Right forelimb (tissue), 1 donor: ENCODE measurements around the gene INSRR.

Source experiments
- DNase-seq: peaks from one replicate; pipeline ENCODE4 v3.0.0-alpha.2; 2018

The INSRR gene

DNA sequence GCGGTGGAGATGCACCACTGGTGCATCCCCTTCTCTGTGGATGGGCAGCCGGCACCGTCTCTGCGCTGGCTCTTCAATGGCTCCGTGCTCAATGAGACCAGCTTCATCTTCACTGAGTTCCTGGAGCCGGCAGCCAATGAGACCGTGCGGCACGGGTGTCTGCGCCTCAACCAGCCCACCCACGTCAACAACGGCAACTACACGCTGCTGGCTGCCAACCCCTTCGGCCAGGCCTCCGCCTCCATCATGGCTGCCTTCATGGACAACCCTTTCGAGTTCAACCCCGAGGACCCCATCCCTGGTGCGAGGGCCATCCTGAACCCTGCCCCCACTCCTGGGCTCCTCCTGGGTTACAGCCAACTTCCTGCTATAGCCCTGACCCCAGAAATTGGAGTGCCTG lies 14.7 kb upstream of the INSRR start:
- no peak for DNase-seq

DNA sequence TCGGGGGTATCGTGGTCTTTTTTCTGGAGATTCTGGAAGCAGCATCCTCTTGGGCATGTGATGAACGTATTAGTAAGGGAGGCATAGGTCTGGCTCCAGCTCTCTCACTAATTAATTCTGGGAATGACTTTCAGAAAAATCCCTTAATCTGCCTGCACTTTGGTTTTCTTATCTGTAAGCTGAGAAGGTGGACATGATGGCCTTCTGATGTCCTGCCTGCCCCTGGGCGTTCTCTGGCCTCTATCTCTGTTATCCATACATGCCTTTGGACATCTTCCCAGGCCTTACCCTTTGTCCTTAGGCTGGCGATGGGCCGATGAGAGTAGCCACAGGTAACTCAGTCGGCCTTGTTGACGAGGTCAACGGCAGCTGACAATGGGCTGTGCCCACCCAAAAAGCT lies 10.5 kb upstream of the INSRR start:
- no peak for DNase-seq

DNA sequence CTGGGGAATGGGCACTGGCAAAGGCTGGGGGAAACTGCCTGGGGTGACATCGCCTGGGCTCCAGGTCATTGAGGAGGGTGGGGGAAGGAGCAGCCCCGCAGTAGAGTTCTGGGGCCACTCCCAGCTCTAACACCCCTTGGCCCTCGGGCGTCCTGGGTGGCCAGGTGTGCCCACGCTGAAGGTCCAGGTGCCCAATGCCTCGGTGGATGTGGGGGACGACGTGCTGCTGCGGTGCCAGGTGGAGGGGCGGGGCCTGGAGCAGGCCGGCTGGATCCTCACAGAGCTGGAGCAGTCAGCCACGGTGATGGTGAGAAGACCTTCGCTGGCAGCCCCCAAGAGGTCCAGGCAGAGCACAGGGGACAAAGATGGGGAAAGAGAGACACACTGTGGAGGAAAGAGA lies 9.4 kb upstream of the INSRR start:
- DNase-seq, result no peak

DNA sequence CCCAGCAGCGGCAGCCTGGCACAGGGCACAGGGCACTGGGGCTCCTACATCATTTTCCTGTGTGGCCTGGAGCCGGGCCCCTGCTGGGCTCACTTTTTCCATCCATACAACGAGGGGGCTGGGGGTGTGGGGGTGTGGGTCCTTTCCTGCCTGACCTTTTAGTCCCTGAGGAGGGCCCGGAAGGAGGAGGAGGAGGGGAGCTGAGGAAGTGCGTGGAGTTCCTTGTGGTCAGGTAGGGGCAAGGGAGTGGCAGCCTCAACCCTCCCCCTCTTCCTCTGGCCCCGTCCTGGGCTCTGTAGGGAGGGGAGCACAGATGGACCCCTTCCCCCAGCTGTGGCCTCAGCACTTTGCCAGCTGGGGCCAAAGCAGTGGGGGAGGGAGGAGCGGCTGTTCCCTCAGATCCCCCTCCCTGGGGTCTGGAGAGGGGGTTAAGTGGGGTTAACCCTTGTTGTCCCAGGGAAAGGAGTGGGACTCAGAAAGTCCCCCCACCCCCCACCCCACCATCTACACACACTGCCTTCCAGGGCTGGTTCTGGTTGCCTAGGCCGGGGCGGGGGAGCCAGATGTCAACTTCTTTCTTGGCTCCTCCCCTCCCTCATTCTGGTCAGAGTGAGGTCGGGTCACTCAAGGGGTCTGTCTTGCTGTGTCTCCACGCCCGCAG lies 7.5 kb upstream of the INSRR start:
- DNase-seq, result no peak

- DNase-seq, result no peak
Observed at GRCh38 chr1:156865865-156866248, 6.9 kb upstream of the INSRR start.

GRCh38 chr1:156865258-156865657 lies 6.3 kb upstream of the INSRR start:
- no peak for DNase-seq

GRCh38 chr1:156864796-156865195 lies 5.9 kb upstream of the INSRR start:
- no peak for DNase-seq

- no peak for DNase-seq
Observed at GRCh38 chr1:156863631-156864030, 4.7 kb upstream of the INSRR start.

- no peak for DNase-seq
Observed at GRCh38 chr1:156862997-156863599, 4.2 kb upstream of the INSRR start.

GRCh38 chr1:156862584-156862983 lies 3.7 kb upstream of the INSRR start:
- DNase-seq, result no peak

GRCh38 chr1:156860628-156861423 lies 1.9 kb upstream of the INSRR start, which contains the start of gene NTRK1:
TSS of gene NTRK1 (plus strand) at chr1:156860865. CDS start at chr1:156860935, 70 bp downstream.
- peak; percentile 66 for DNase-seq

DNA sequence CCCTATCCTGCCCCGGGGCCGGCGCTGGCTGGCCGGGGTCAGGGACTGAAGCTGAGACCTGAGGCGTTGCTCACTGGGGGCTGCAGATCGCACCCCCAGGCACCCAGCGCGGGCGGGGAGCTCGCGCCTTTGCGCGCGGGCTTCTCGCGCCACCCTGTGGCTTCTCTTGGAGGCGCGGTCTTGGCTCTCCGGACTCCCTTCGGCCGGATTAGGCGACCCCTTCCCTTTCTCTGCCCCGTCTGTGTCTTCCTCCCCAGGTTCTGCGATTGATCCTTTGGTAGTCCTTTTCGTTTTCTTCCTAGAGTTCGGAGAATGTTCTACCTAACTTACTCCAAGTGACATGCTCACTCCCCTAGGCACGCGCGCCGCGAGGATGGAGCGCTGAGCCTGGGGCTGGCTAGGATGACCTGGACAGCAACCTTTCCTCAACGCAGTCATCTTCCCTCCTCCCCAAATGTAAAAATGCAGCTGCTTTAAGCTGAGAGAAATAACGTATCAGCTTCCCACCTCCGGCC lies 1.3 kb upstream of the INSRR start:
- DNase-seq, result peak; percentile 79

DNA sequence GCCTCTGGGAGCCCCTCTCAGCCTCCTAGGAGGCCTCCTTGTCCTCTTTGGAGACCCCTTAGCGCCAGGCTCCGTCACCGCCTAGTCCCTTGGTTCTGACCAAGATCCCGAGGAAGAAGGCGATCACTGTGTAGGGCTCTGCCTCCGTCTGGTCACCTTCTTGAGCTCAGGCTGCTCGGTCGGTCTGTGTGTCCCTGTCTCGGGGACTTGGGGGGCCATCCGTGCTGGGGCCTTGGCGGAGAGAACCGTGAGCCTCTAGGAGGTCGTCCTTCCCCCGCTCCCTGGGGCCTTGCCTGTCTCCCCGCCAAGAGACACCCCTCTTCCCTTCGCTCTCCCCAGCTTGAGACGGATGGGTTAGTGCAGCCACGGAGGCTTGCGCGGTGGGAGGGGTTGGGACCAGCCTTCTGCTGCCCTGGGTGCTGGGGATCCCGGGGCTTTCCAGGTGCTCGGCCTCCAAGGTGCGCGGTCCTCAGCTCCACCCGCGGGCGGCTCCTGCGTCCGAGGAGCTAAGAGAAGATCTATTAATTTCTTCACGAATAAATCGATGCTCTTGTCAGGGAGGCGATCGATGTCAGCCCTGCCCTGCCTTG lies 701 bp upstream of the INSRR start:
- DNase-seq, result no peak

- DNase-seq, result no peak
Observed at GRCh38 chr1:156858555-156858956, 361 bp downstream of the INSRR start.

DNA sequence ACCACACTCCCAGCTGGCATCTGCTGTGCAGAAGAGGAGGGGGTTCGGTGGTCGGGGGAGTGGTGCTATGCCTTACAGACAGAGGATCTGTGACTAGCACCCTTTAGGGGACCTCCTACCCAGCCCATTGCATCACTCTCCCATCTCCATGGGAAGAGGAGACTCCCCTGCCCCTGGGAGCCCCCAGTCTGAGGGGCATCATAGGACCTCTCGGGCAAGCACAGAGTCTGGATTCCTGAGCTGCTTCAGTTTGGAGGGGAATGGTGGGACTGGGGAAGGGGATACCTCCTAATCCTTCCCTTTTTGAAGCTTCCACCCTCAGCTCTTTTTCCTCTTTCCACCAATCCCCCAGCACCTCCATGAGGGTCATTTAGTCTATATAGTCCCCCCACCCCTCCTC lies 1.4 kb downstream of the INSRR start:
- no peak for DNase-seq

- no peak for DNase-seq
Observed at GRCh38 chr1:156856282-156856785, 2.6 kb downstream of the INSRR start.

- no peak for DNase-seq
Observed at GRCh38 chr1:156854634-156855033, 4.3 kb downstream of the INSRR start.

DNA sequence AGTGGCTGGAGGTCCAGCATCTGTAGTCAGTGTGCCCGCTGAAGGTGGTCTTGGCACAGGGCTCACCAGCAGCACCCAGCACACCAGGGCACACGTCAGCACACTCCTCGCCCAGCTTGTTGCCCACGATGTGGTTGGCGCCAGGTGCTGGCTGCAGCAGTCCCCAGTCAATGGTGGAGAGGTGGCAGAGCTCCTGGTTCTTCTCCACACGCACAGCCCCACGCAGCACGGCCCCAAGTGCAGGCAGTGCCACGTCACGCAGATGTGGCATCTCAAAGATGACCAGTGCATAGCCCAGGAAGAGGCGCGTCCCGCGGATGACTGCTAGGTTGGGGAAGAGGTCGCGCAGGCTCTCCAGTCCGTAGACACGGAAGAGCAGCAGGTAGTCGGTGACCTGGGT lies 5.2 kb downstream of the INSRR start:
- DNase-seq, result no peak

DNA sequence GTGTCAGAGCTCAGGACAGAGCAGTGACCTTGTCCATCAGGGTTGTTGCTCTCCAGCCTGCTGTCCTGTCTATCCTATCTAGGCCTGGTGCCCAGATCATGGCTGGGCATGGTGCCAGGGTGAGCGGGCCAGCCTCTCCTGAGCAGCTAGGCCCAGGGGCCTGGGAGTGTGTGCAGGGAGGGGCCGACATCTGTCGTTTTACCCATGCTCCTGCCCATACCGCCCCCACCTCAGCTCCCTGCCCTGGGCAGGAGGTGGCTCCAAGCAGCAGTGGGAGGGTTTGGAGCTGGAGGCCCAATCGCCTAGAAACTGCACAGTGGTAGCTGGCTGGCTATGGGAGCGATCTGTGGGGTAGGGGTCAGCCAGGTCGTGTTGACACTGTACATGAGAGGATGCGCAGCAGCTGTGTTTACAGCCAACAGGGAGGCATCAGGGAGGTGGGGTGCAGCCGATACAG lies 6.5 kb downstream of the INSRR start:
- DNase-seq, result peak; percentile 64

DNA sequence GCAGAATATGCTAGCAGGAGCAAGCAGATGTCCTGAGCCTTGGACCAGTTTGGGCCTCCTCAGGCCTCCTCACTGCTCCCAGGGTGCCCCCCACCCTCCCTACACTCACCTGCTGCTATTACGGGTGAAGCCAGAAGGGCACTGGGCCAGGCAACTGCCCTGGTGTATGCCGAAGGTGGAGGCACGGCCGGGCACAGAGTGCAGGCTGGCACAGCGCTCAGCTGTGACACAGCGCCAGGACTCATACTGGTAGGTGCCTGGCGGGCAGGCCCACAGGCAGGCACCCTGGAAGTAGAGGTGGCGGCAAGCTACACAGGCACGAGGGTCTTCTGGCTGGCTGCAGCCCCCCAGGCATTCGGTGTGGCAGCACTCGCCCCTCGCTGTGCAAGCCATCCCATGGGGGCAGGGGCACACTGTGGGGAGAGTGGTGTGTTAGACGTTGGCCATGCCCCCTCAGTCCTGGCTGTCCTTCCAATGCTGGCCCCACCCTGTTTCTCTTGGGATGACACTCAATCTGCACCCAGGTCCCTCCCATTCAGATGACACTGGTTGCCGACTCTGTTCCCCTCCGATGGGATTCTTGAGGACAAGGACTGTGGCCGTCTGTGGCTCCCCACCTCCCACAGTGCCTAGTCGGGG lies 7.0 kb downstream of the INSRR start:
- DNase-seq, result no peak

- DNase-seq, result no peak
Observed at GRCh38 chr1:156849151-156849496, 9.8 kb downstream of the INSRR start.

- no peak for DNase-seq
Observed at GRCh38 chr1:156848461-156849150, 10.3 kb downstream of the INSRR start.
